Erythroblast (primary cell): Measurements from ENCODE around the gene NDUFV2.

Source experiments
- GATA1 ChIP-seq: IDR thresholded peaks from 2 replicates; pipeline ENCODE4 v1.6.1; 2011; ENCODE audit warnings: low read depth, mild to moderate bottlenecking, control low read depth, low read length, moderate library complexity
- POLR2A ChIP-seq: IDR thresholded peaks from 2 replicates; pipeline ENCODE4 v1.6.1; 2011; ENCODE audit warnings: mild to moderate bottlenecking, low read length

- TF ChIP-seq POLR2A (no peak), GATA1 (no peak)
These were observed 40.1 kb upstream of the NDUFV2 start for GRCh38 chr18:9062418-9062751.
